T47D (cell line): ENCODE results near the gene NMNAT2.

Source experiments
- DNase-seq, 2 experiments: peaks; one replicate each; pipeline versions ENCODE4 v3.0.0 to v3.0.0-alpha.2; 2011 to 2012; ENCODE audit warnings: low read depth in 1 of 2, low spot score in 1 of 2
- JUND ChIP-seq: IDR thresholded peaks from 2 replicates; pipeline ENCODE4 v1.6.1; 2012; ENCODE audit warnings: low read depth
- in situ Hi-C: cut with HindIII; loops from 2 replicates; pipeline ENCODE4 v1.10.0; 2016; ENCODE audit warnings: low sequenced_read_pairs, low pct_unique_long_range_greater_than_20kb

Gene NMNAT2

DNA sequence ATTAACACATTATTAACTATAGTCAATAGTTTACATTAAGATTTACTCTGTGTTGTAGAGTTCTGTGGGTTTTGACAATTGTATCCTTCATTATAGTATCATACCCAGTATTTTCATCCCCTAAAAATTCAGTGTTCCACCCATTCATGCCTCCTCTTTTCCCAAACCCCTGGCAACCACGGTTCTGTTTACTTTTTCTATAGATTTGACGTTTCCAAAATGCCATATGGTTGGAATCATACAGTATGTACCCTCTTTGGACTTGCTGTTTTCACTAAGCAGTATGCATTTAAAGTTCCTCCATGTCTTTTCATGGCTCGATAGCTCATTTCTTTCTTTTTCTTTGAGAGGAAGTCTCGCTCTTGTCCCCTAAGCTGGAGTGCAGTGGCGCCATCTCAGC, 122.7 kb downstream of the NMNAT2 start:
- in situ Hi-C loops = no loop called here

GRCh38 chr1:183293876-183294275, 124.3 kb downstream of the NMNAT2 start:
- TF ChIP-seq JUND = no peak
- DNase-seq = no peak
- in situ Hi-C loops = no loop called here

More for the DNA sequence above, 122.7 kb downstream of the NMNAT2 start:
- TF ChIP-seq JUND = no peak
- no peak for DNase-seq

- DNase-seq = no peak
- in situ Hi-C loops = no loop called here
- no peak for TF ChIP-seq JUND
Measured at GRCh38 chr1:183293241-183293640, 124.9 kb downstream of the NMNAT2 start.

- no peak for DNase-seq
- TF ChIP-seq JUND = no peak
- in situ Hi-C loops = no loop called here
Measured at GRCh38 chr1:183291802-183292514, 126.2 kb downstream of the NMNAT2 start.

- no peak for TF ChIP-seq JUND
- in situ Hi-C loops = no loop called here
- DNase-seq = no peak
Measured at GRCh38 chr1:183291216-183291762, 126.9 kb downstream of the NMNAT2 start.

- in situ Hi-C loops = no loop called here
- DNase-seq = no peak
- no peak for TF ChIP-seq JUND
Measured at GRCh38 chr1:183290628-183291027, 127.6 kb downstream of the NMNAT2 start.

- DNase-seq = no peak
- TF ChIP-seq JUND = no peak
- in situ Hi-C loops = no loop called here
Measured at GRCh38 chr1:183289051-183289496, 129.1 kb downstream of the NMNAT2 start.

- TF ChIP-seq JUND = no peak
- in situ Hi-C loops = no loop called here
- DNase-seq = no peak
Measured at GRCh38 chr1:183288583-183288982, 129.6 kb downstream of the NMNAT2 start.

- no peak for DNase-seq
- in situ Hi-C loops = no loop called here
- no peak for TF ChIP-seq JUND
Measured at GRCh38 chr1:183287191-183287675, 130.9 kb downstream of the NMNAT2 start.

DNA sequence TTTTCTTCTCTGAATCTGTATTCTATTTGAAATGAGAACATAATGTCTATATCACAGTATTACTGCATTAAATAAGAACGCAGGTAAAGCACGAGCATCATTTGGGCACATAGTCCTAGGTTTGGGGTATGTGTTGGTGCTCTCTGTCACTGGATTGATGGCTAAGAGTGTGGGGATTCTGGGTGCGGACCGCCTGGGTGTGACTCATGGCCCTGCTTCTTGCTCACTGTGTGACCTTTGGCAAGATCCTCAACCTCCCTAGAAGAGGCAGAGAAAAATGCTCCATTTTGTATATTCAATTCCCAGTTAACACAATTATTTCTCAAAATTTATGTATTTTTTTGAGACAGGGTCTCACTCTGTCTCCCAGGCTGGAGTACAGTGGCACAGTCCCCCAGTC, 132.4 kb downstream of the NMNAT2 start:
- in situ Hi-C loops = no loop called here
- TF ChIP-seq JUND = no peak
- DNase-seq = no peak

DNA sequence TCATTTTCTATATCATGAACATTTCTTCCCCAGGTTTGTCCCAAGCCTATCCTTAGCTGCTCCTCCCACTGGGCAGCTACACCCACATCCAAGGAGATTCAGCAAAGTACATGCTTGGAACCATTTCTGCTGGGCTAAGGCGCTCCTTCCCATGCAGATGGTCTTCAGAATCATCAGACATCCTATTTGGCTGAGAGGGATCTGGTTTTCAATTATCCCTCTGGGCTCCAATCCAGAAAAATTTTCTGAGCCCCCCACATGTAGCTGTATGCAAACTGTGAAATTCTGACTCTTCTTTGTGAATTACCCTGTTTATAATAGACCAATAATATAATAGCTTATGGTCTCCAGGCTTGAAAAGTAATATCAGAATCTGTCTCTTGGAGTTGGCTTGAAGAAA, 132.9 kb downstream of the NMNAT2 start:
- in situ Hi-C loops = no loop called here
- no peak for TF ChIP-seq JUND
- DNase-seq = no peak

- in situ Hi-C loops = no loop called here
- no peak for DNase-seq
- TF ChIP-seq JUND = no peak
Measured at GRCh38 chr1:183284086-183284485, 134.1 kb downstream of the NMNAT2 start.

- no peak for TF ChIP-seq JUND
- DNase-seq = no peak
- in situ Hi-C loops = no loop called here
Measured at GRCh38 chr1:183283286-183283685, 134.9 kb downstream of the NMNAT2 start.
